Peyer's patch (tissue), 4 donors: ENCODE measurements around the gene GRID2.

Source experiments
- POLR2A ChIP-seq, 2 donors: fragments of 450-650 bp; IDR thresholded peaks; one replicate each; pipeline ENCODE4 v1.5.1; 2017; ENCODE audit warnings: antibody characterized with exemption in 2 of 2, mild to moderate bottlenecking in 2 of 2, moderate library complexity in 2 of 2
- TF ChIP-seq, protein P1 (sequence below), 6 experiments: fragments of 450-650 bp in 4 of 6; fragments of 200-600 bp in 2 of 6; sonication (generic) in 1 of 6; IDR thresholded peaks; one replicate each; pipeline ENCODE4 v1.5.1; 2017 to 2019; ENCODE audit warnings: antibody characterized with exemption in 6 of 6, mild to moderate bottlenecking in 3 of 6, moderate library complexity in 1 of 6

DNA sequence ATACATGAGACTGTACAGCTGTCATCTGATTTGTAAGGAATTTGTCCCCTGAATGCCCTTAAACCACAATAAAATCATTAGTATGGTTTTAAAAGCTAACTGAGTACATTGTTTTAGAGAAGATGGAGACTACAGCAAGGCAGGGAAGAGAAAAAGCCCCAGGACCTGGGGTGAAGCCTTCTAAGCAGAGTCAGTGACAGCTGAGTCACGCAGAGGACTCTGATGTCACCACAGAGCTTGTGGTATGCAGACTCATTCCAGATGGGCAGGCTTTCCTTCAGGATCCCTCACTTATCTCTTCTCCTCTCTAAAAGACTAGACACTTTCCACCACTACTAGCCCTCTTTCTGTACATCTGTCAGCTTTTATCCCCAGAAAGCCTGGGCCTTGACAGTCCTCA lies 1427.7 kb downstream of the GRID2 start:
- no peak for TF ChIP-seq POLR2A (IDR thresholded peaks at IDR 0.05)
- TF ChIP-seq, protein P1, sequence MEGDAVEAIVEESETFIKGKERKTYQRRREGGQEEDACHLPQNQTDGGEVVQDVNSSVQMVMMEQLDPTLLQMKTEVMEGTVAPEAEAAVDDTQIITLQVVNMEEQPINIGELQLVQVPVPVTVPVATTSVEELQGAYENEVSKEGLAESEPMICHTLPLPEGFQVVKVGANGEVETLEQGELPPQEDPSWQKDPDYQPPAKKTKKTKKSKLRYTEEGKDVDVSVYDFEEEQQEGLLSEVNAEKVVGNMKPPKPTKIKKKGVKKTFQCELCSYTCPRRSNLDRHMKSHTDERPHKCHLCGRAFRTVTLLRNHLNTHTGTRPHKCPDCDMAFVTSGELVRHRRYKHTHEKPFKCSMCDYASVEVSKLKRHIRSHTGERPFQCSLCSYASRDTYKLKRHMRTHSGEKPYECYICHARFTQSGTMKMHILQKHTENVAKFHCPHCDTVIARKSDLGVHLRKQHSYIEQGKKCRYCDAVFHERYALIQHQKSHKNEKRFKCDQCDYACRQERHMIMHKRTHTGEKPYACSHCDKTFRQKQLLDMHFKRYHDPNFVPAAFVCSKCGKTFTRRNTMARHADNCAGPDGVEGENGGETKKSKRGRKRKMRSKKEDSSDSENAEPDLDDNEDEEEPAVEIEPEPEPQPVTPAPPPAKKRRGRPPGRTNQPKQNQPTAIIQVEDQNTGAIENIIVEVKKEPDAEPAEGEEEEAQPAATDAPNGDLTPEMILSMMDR (IDR thresholded peaks at IDR 0.05): no peak
